ENCODE data around the gene SPATA31D1.

GRCh38 chr9:81976351-81976750 is 12.2 kb upstream of the SPATA31D1 start:
- TF ChIP-seq CTCF (IDR thresholded peaks at IDR 0.05) (no peak), EP300 (IDR thresholded peaks at IDR 0.05; ENCODE audit: low read depth) (no peak), POLR2A (IDR thresholded peaks at IDR 0.05) (no peak), POLR2AphosphoS5 (IDR thresholded peaks at IDR 0.05) (no peak)
